ENCODE data around the gene NT5C2.

- TF ChIP-seq CTCF (IDR thresholded peaks at IDR 0.05) (no peak), ZFX (IDR thresholded peaks at IDR 0.05; ENCODE audit: borderline replicate concordance) (no peak)
Observed at GRCh38 chr10:103125323-103126267, 67.5 kb downstream of the NT5C2 start.
